ENCODE data around the gene ENDOD1.
A peak's percentile ranks its signal among the peaks of the same experiment; 100 is the strongest.

ENDOD1 gene

DNA sequence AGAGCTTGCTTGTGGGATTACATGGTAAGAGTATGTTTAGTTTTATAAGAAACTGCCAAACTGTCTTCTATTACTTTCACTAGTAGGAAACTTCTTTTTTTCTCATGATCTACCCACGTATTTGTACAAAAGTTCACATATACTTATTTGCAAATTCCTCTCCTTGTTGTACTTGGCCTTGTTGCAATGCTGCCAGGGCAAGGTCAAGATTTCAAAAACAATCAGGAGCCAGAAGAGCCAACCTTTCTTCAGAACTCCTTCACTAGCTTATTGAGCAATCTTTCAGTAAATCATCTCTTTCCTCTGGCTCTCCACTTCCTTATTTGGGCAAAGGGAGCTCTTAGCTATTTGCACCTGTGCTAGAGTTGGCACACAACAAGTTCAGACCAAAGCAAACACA, 13.2 kb upstream of the ENDOD1 start:
- DNase-seq (ENCODE audit: low spot score): no peak

GRCh38 chr11:95076981-95077380, 12.7 kb upstream of the ENDOD1 start:
- no peak for DNase-seq (ENCODE audit: low spot score)

DNA sequence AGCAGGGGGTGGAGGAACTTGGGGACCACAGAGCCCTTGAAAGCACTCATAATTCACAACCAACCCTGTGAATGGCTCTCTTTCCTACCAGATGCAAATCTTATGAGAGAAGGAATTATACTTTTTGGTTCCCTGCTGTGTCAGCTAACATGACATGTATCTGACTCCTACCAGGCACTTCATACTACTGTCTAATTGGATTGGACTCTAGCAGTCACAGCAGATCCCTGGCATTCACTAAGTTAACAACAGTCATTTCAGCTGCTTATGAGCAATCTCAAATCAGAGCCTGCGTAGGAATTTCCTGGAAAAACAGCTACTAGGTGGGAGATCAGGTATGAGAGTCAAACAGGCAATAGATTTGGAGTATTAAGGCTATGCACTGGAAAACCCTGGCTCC, 11.1 kb upstream of the ENDOD1 start:
- DNase-seq (ENCODE audit: low spot score): no peak

GRCh38 chr11:95081010-95081409, 8.6 kb upstream of the ENDOD1 start:
- DNase-seq (ENCODE audit: low spot score): no peak

- DNase-seq (ENCODE audit: low spot score): peak; percentile 89
Measured at GRCh38 chr11:95081412-95081811, 8.2 kb upstream of the ENDOD1 start.

DNA sequence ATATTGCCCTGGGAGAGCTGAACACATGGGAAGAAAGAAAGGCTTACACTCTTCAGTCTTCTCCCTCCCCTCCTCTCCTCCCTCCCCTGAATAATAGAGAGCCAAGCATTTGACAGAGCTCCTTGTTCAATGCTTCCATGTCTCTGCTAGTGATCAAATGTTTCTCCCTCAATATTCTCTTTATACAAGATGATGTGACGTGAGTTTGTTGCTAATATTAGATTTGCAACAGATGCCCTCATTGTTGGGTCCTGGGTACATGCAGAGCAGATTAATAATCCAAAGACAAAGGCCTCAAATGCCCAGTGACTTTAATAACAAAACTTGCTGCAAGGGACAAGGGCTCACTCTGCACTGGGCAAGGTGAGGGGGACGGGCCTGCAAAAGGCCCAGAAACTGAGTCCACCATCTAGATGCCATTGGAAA, 7.1 kb upstream of the ENDOD1 start:
- peak; percentile 98 for DNase-seq (ENCODE audit: low spot score)

DNA sequence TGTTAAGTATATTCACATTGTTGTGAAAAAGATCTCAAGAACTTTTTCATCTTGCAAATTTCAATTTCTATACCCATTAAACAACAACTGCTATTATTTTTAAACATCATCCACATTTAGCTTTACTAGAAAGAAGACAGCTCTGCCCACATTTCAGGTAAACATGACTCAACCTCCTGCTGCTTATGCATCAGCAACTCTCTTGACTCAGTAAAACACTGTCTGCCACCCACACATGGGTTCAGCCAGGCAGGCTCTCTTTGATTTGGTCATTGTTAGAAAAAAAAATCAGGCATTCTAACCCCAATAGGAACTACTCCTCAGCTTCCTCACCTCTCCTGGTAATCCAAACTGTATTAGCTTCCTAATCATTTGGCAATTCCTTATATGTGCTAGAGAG, 5.1 kb upstream of the ENDOD1 start:
- no peak for DNase-seq (ENCODE audit: low spot score)

- no peak for DNase-seq (ENCODE audit: low spot score)
Measured at GRCh38 chr11:95085117-95085816, 4.4 kb upstream of the ENDOD1 start.

DNA sequence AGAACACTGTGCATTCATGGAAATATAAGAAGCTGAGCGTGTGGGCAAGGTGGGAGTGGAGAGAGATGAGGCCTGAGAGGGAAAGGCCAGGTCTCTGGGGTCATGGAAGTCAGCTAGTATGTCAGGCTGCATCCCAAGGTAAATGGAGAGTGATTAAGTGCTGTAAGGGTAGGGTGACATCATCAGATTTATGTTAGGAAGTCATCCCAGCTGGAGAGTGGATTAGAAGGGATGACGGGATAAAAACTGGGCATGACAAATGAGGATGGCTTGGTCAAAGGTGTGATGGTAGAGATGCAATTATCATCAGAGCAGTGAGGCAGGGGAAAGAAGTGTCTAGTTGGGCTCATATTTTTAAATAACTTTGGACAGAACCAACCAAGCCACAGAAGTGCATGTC, 3.5 kb upstream of the ENDOD1 start:
- DNase-seq (ENCODE audit: low spot score): no peak

- DNase-seq (ENCODE audit: low spot score): no peak
Measured at GRCh38 chr11:95086836-95087570, 2.6 kb upstream of the ENDOD1 start.

DNA sequence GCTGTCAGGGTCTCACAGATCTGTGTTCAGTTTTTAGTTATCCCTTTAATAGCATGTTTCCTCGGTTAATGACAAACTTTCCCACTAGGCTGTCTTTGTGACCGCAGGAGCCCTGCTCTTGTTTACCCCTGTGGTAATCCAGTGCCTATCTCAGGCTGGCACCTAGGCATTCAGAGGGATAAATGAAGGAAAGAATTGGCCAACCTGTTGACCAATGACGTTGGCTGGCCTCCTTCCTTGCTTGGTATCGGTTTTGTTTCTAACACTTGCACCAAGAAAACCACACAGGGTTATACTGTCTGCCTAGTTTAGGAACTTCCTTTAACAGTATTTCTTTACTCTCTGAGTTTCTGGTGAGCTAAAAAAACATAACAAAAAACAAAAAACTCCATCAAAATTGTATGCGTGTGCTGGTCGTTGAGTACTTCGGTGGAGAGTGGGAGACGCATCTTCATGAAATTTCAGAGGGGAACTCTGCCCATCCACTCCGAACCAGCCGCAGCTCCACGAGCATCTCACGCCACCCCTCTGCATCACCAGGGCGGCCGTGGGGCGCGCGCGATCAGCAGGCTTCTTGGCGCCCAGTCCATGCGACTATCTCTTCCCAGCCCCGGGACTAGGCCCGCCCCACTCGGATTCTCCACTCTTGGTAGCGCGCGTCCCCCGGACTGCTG, 563 bp upstream of the ENDOD1 start:
- peak; percentile 64 for DNase-seq (ENCODE audit: low spot score)

- DNase-seq (ENCODE audit: low spot score): no peak
Measured at GRCh38 chr11:95091663-95092180, 2.1 kb downstream of the ENDOD1 start.

GRCh38 chr11:95092549-95093324, 3.1 kb downstream of the ENDOD1 start:
- DNase-seq (ENCODE audit: low spot score): no peak

DNA sequence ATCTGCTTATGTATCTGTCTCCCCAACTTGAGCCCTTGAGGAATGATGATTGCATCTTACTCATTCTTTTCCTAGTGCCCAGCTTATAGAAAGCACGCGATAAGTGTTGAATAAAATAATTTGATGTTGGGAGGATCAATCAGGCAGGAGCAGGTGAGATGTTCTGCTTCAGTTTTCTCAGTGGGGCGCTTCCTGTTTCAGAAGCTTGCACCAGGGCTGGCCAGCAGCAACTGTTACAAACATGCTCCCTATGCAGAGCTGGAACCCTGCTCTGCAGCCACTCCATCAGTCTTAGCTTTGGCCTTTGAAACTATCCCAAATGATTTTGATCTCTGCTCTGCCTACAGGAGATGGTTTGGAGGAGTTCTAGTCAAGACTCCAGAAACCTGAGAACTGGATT, 3.9 kb downstream of the ENDOD1 start:
- no peak for DNase-seq (ENCODE audit: low spot score)

- peak; percentile 68 for DNase-seq (ENCODE audit: low spot score)
Measured at GRCh38 chr11:95095858-95096587, 6.4 kb downstream of the ENDOD1 start.

GRCh38 chr11:95097209-95097608, 7.6 kb downstream of the ENDOD1 start:
- DNase-seq (ENCODE audit: low spot score): no peak

DNA sequence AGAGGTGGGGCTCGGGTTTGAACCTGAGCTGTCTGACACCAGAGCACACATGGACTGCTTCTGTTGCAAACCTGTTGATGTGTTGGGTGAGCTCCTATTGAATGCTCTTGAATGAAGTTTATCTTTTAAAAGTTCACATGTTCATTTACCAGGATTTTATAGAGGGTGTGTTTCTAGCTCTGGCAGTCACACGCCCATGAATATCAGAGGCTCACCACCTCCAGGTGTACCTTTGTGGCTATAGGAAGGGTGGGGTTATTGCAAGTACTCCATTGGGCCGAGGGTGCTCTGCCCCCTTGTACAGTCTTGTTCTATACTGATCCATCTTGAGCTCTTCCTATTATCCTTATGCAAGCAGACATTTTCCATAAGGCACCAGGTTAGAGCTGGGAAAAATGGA, 9.2 kb downstream of the ENDOD1 start:
- no peak for DNase-seq (ENCODE audit: low spot score)

GRCh38 chr11:95100191-95100648, 10.6 kb downstream of the ENDOD1 start:
- no peak for DNase-seq (ENCODE audit: low spot score)

- no peak for DNase-seq (ENCODE audit: low spot score)
Measured at GRCh38 chr11:95100856-95101507, 11.3 kb downstream of the ENDOD1 start.

- DNase-seq (ENCODE audit: low spot score): no peak
Measured at GRCh38 chr11:95101935-95102334, 12.3 kb downstream of the ENDOD1 start.

DNA sequence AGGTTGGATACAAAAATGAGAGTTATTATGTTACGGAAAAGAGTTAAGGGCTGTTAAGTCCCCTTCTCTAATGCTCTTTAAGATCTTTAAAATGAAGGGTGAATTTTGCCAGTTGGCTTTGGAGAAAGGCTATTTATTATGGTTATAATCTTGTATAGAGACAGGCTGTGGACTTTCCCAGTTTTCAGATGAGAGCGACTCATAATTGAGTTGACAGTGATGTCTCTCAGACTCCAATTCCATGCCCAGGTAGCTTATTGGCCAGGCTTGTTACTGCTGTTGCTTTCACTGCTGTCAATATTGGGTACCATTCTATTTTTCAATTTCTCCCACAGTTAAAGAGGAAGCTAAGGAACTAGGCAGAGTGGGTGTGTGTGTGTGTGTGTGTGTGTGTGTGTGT, 13.1 kb downstream of the ENDOD1 start:
- DNase-seq (ENCODE audit: low spot score): no peak

Data from globus pallidus (tissue), 1 donor.